ENCODE results near the gene PRAME. TPM values are rescaled to one million over a fixed set of nuclear protein-coding genes. Genes with fewer than 3 reads are reported as not detected.
A peak's percentile ranks its signal among the peaks of the same experiment; 100 is the strongest.
"Not testable (repeated sequence)": the region's sequence is repeated elsewhere in the genome, so short reads cannot be mapped to it uniquely, and the experiment has no call there.

PRAME gene
- total RNA-seq, 1 experiment from 2014 or later = 108 TPM

- Histone ChIP-seq H3K36me3 (no peaks in the 10 kb centered on the region), H3K4me3 (peak overlapping the region; percentile 44), H3K9me3 (no peaks in the 10 kb centered on the region), H3K27me3 (no peaks in the 10 kb centered on the region)
- DNase-seq = peak; percentile 14
Observed at GRCh38 chr22:22519591-22519990, 39.5 kb downstream of the PRAME start.

GRCh38 chr22:22516992-22517391, 42.1 kb downstream of the PRAME start:
- no peaks in the 10 kb centered on the region for H3K36me3 ChIP-seq
- H3K27me3 ChIP-seq = no peaks in the 10 kb centered on the region
- no peak overlapping the region for H3K4me3 ChIP-seq
- DNase-seq = no peak
- H3K9me3 ChIP-seq = no peaks in the 10 kb centered on the region

GRCh38 chr22:22515890-22516289, 43.2 kb downstream of the PRAME start:
- Histone ChIP-seq H3K9me3 (no peaks in the 10 kb centered on the region), H3K4me3 (no peak overlapping the region), H3K36me3 (no peaks in the 10 kb centered on the region), H3K27me3 (no peaks in the 10 kb centered on the region)
- no peak for DNase-seq

GRCh38 chr22:22514431-22514830, 44.6 kb downstream of the PRAME start:
- H3K4me3 ChIP-seq, H3K9me3 ChIP-seq, DNase-seq, H3K27me3 ChIP-seq, H3K36me3 ChIP-seq: not testable (repeated sequence)

- no peak for DNase-seq
- Histone ChIP-seq H3K4me3 (no peak overlapping the region), H3K9me3 (peaks cover 6% of the 10 kb centered on the region), H3K36me3 (no peaks in the 10 kb centered on the region), H3K27me3 (no peaks in the 10 kb centered on the region)
Observed at GRCh38 chr22:22513619-22514018, 45.4 kb downstream of the PRAME start.

- no peak for DNase-seq
- no peak overlapping the region for H3K4me3 ChIP-seq
- no peaks in the 10 kb centered on the region for H3K36me3 ChIP-seq
- peaks cover 6% of the 10 kb centered on the region for H3K9me3 ChIP-seq
- no peaks in the 10 kb centered on the region for H3K27me3 ChIP-seq
Observed at GRCh38 chr22:22512951-22513350, 46.1 kb downstream of the PRAME start.

GRCh38 chr22:22510833-22511232, 48.2 kb downstream of the PRAME start:
- H3K36me3 ChIP-seq = peaks cover 16% of the 10 kb centered on the region
- not testable (repeated sequence) for DNase-seq, H3K27me3 ChIP-seq, H3K4me3 ChIP-seq, H3K9me3 ChIP-seq

GRCh38 chr22:22509912-22510311, 49.2 kb downstream of the PRAME start:
- H3K9me3 ChIP-seq, H3K4me3 ChIP-seq, DNase-seq, H3K27me3 ChIP-seq: not testable (repeated sequence)
- H3K36me3 ChIP-seq = peaks cover 22% of the 10 kb centered on the region

GRCh38 chr22:22508274-22509176, 50.5 kb downstream of the PRAME start, which contains the start of gene ZNF280B:
Gene ZNF280B, minus strand, starts transcription at chr22:22508742. Its CDS starts 19,344 bp downstream, at chr22:22489398.
- H3K27me3 ChIP-seq = no peaks in the 10 kb centered on the region
- H3K36me3 ChIP-seq = peaks cover 34% of the 10 kb centered on the region
- DNase-seq = peak; percentile 88
- peaks cover 6% of the 10 kb centered on the region for H3K9me3 ChIP-seq
- H3K4me3 ChIP-seq = peak within 1 kb of the TSS; percentile 73

GRCh38 chr22:22507743-22508273, 51.3 kb downstream of the PRAME start:
- Histone ChIP-seq H3K36me3 (peaks cover 38% of the 10 kb centered on the region), H3K27me3 (no peaks in the 10 kb centered on the region), H3K9me3 (peaks cover 6% of the 10 kb centered on the region), H3K4me3 (peak overlapping the region; percentile 73)
- no peak for DNase-seq

- DNase-seq = no peak
- no peaks in the 10 kb centered on the region for H3K27me3 ChIP-seq
- no peak overlapping the region for H3K4me3 ChIP-seq
- H3K36me3 ChIP-seq = peaks cover 41% of the 10 kb centered on the region
- peaks cover 6% of the 10 kb centered on the region for H3K9me3 ChIP-seq
Observed at GRCh38 chr22:22506736-22507135, 52.3 kb downstream of the PRAME start.

GRCh38 chr22:22498267-22498666, 60.8 kb downstream of the PRAME start:
- H3K4me3 ChIP-seq = no peak overlapping the region
- peaks cover 18% of the 10 kb centered on the region for H3K36me3 ChIP-seq
- no peak for DNase-seq
- no peaks in the 10 kb centered on the region for H3K9me3 ChIP-seq
- H3K27me3 ChIP-seq = no peaks in the 10 kb centered on the region

Other genes starting within 250 kb of the PRAME start
- 0.79 and 1.1 TPM in 2 replicates for gene ZNF280B, start 50.5 kb downstream of the PRAME start, total RNA-seq (2014; rRNA removed; shearing (Covaris generic); ENCODE audit: low replicate concordance)
- gene ZNF280A, start 39.0 kb downstream of the PRAME start, total RNA-seq (2014; rRNA removed; shearing (Covaris generic); ENCODE audit: low replicate concordance) = 1.1 and 1.9 TPM in 2 replicates
- not detected in 2 replicates for gene GGTLC2, start 85.3 kb upstream of the PRAME start, total RNA-seq (2014; rRNA removed; shearing (Covaris generic); ENCODE audit: low replicate concordance)

All from MG63 (cell line).